Measurements from ENCODE around the gene GPT2. TPM values are rescaled to one million over a fixed set of nuclear protein-coding genes. Genes with fewer than 3 reads are reported as not detected.

GPT2 gene
- total and polyA plus RNA-seq, 2 donors (not counting 3 experiments of a cell fraction or from before 2014, with no cell fraction given) = 10.8 to 17.9 TPM

DNA sequence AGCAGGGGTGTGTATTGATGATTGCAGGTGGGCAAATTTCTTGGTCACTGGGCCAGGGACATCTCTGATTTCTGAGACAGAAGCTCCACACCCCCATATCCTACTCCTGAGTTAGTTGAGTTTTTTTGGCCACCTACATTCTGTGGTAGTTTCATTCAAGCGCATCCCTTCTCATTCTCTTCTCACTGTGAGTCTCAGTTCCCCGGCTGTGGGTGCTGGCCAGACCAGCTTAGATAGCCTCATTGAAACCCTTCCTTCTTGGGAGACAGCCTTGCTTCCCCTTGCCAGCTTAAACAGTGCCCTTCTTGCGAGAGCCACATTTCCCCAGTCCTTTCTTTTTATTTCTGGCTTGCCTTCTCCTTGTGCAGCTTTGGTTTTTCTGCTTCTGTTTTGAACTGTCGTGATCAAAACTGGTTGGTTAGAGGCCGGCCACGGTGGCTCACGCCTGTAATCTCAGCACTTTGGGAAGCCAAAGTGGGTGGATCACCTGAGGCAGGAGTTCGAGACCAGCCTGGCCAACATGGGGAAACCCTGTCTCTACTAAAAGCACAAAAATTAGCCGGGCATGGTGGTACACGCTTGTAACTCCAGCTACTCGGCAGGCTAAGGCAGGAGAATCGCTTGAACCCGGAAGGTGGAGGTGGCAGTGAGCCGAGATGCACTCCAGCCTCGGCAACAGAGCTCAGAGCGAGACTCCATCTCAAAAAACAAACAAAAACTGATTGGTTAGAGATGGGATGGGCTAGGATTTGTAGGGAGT, 2.8 kb downstream of the GPT2 start:
- no peak for FAIRE-seq
- Histone ChIP-seq H3K4me1 (ENCODE audit: control insufficient read depth, extremely low read depth, insufficient read depth, low read length) (peaks cover 3% of the 10 kb centered on the region), H3K79me2 (ENCODE audit: control insufficient read depth, insufficient read depth, low read length) (no peaks in the 10 kb centered on the region), H3K27ac (ENCODE audit: insufficient read depth, low read depth, low read length) (no peak overlapping the region), H3K36me3 (ENCODE audit: control insufficient read depth in 2 of 2, extremely low read depth in 1 of 2, insufficient read depth in 2 of 2, low read length in 2 of 2) (no peaks in the 10 kb centered on the region), H3K9me3 (replicated peaks; ENCODE audit: control insufficient read depth, insufficient read depth, low read length) (no peaks in the 10 kb centered on the region), H2AFZ (ENCODE audit: low read depth, low read length) (no peak overlapping the region), H3K4me2 (ENCODE audit: insufficient read depth, low read length) (no peak overlapping the region), H3K9ac (replicated peaks; ENCODE audit: extremely low read depth, insufficient read depth, low read length) (no peak overlapping the region), H3K9me1 (replicated peaks; ENCODE audit: control insufficient read depth, extremely low read depth, insufficient read depth, low read length) (no peaks in the 10 kb centered on the region), H3K4me3 (replicated peaks in 1 of 3; ENCODE audit: insufficient read depth in 1 of 3, low read depth in 1 of 3, low read length in 3 of 3) (no peak overlapping the region), H4K20me1 (replicated peaks; ENCODE audit: control insufficient read depth, extremely low read depth, insufficient read depth, low read length) (no peaks in the 10 kb centered on the region), H3K27me3 (ENCODE audit: control insufficient read depth in 2 of 2, insufficient read depth in 2 of 2, low read length in 2 of 2) (peaks cover 0 to 7% of the 10 kb centered on the region in 2 experiments)
- DNase-seq (ENCODE audit: low read depth, low spot score) = no peak
- no peak for TF ChIP-seq FOS (IDR thresholded peaks at IDR 0.05; ENCODE audit: borderline replicate concordance, insufficient read depth, low read length)
- TF ChIP-seq GATA2 (IDR thresholded peaks at IDR 0.05; ENCODE audit: insufficient read depth, insufficient read length, low read depth, low read length) = no peak
- no peak for TF ChIP-seq JUN (IDR thresholded peaks at IDR 0.05; ENCODE audit: borderline replicate concordance, insufficient read depth, insufficient read length, low read depth)
- no peak for TF ChIP-seq MAX (IDR thresholded peaks at IDR 0.05; ENCODE audit: insufficient read depth, insufficient read length)
- TF ChIP-seq POLR2AphosphoS5 (IDR thresholded peaks at IDR 0.05; ENCODE audit: insufficient read depth, low read depth, low read length) = no peak
- no peak for TF ChIP-seq EZH2 (IDR thresholded peaks at IDR 0.05; ENCODE audit: borderline replicate concordance, low read depth, low read length, severe bottlenecking)
- dilution Hi-C loops (cut with MboI; ENCODE audit: extremely low pct_ligation_motif_present, low sequenced_read_pairs) (no loop called here), intact Hi-C loops (cut with micrococcal nuclease) (no loop called here)
- BruUV-seq (replicated peaks) = no TSS peak
- POLR2A ChIA-PET = no interaction called here
- CTCF ChIA-PET = interaction anchor here (0.7 to 4.4 kb wide), 6 partner anchors 9 to 213 kb away, joined by 3 to 36 read pairs (median 6); no protein-coding TSS in a partner anchor

GRCh38 chr16:46887524-46887854, 3.3 kb downstream of the GPT2 start:
- Histone ChIP-seq H2AFZ (ENCODE audit: low read depth, low read length) (no peak overlapping the region), H3K27me3 (ENCODE audit: control insufficient read depth in 2 of 2, insufficient read depth in 2 of 2, low read length in 2 of 2) (peaks cover 0 to 4% of the 10 kb centered on the region in 2 experiments), H3K27ac (ENCODE audit: insufficient read depth, low read depth, low read length) (no peak overlapping the region), H3K4me3 (replicated peaks in 1 of 3; ENCODE audit: insufficient read depth in 1 of 3, low read depth in 1 of 3, low read length in 3 of 3) (no peak overlapping the region), H3K4me2 (ENCODE audit: insufficient read depth, low read length) (no peak overlapping the region), H3K9ac (replicated peaks; ENCODE audit: extremely low read depth, insufficient read depth, low read length) (no peak overlapping the region), H3K79me2 (ENCODE audit: control insufficient read depth, insufficient read depth, low read length) (no peaks in the 10 kb centered on the region), H3K4me1 (ENCODE audit: control insufficient read depth, extremely low read depth, insufficient read depth, low read length) (peaks cover 3% of the 10 kb centered on the region), H3K9me3 (replicated peaks; ENCODE audit: control insufficient read depth, insufficient read depth, low read length) (no peaks in the 10 kb centered on the region), H4K20me1 (replicated peaks; ENCODE audit: control insufficient read depth, extremely low read depth, insufficient read depth, low read length) (no peaks in the 10 kb centered on the region), H3K36me3 (ENCODE audit: control insufficient read depth in 2 of 2, extremely low read depth in 1 of 2, insufficient read depth in 2 of 2, low read length in 2 of 2) (no peaks in the 10 kb centered on the region), H3K9me1 (replicated peaks; ENCODE audit: control insufficient read depth, extremely low read depth, insufficient read depth, low read length) (no peaks in the 10 kb centered on the region)
- dilution Hi-C loops (cut with MboI; ENCODE audit: extremely low pct_ligation_motif_present, low sequenced_read_pairs) = no loop called here
- intact Hi-C loops (cut with micrococcal nuclease) = no loop called here
- TF ChIP-seq MYC (IDR thresholded peaks at IDR 0.05; ENCODE audit: low read depth, low read length) (no peak), FOS (IDR thresholded peaks at IDR 0.05; ENCODE audit: borderline replicate concordance, insufficient read depth, low read length) (no peak), JUN (IDR thresholded peaks at IDR 0.05; ENCODE audit: borderline replicate concordance, insufficient read depth, insufficient read length, low read depth) (no peak), POLR2A (IDR thresholded peaks at IDR 0.05; ENCODE audit: low read depth, low read length) (no peak), CTCF (IDR thresholded peaks at IDR 0.05; ENCODE audit: extremely low read depth in 1 of 2, insufficient read depth in 1 of 2, low read depth in 1 of 2, low read length in 2 of 2) (no peak), GATA2 (IDR thresholded peaks at IDR 0.05; ENCODE audit: insufficient read depth, insufficient read length, low read depth, low read length) (no peak), POLR2AphosphoS5 (IDR thresholded peaks at IDR 0.05; ENCODE audit: insufficient read depth, low read depth, low read length) (no peak), MAX (IDR thresholded peaks at IDR 0.05; ENCODE audit: insufficient read depth, insufficient read length) (no peak), EZH2 (IDR thresholded peaks at IDR 0.05; ENCODE audit: borderline replicate concordance, low read depth, low read length, severe bottlenecking) (no peak)
- POLR2A ChIA-PET = no interaction called here
- FAIRE-seq = no peak
- CTCF ChIA-PET = interaction anchor here (1.2 to 4.4 kb wide), 4 partner anchors 9 to 33 kb away, joined by 3 to 36 read pairs (median 14); no protein-coding TSS in a partner anchor
- DNase-seq (ENCODE audit: low read depth, low spot score) = no peak
- BruUV-seq (replicated peaks) = no TSS peak

Measured in endothelial cell of umbilical vein (primary cell).